GM12872 (cell line): Measurements from ENCODE around the gene ZNF134.

Experiments
- TF ChIP-seq, protein P1 (sequence below): IDR thresholded peaks from 3 replicates; pipeline ENCODE4 v1.5.1; 2011; ENCODE audit warnings: low read depth, mild to moderate bottlenecking, low read length, moderate library complexity; ENCODE audit not compliant: insufficient read depth

ZNF134 gene

DNA sequence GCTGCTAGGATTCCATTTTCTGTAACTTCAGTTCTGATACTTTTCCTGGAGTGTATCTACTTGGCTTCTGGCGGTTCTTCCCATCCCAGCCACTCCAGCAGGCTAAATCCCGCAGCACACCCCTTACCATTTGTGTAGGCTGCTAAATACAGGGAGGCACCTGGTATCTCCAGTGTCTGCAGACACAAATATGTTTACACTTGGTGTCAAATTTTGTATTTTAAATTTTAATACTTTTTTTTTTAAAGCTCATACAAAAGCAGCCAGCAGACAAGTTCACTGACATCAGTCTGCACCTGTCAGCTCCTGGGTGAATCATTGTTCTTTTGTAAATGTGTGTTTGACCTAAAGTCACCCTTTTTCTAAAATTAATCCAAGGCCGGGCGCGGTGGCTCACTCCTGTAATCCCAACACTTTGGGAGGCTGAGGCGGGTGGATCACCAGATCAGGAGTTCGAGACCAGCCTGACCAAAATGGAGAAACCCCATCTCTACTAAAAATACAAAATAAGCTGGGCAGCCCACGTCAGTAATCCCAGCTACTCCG, 51.3 kb downstream of the ZNF134 start:
- TF ChIP-seq, protein P1, sequence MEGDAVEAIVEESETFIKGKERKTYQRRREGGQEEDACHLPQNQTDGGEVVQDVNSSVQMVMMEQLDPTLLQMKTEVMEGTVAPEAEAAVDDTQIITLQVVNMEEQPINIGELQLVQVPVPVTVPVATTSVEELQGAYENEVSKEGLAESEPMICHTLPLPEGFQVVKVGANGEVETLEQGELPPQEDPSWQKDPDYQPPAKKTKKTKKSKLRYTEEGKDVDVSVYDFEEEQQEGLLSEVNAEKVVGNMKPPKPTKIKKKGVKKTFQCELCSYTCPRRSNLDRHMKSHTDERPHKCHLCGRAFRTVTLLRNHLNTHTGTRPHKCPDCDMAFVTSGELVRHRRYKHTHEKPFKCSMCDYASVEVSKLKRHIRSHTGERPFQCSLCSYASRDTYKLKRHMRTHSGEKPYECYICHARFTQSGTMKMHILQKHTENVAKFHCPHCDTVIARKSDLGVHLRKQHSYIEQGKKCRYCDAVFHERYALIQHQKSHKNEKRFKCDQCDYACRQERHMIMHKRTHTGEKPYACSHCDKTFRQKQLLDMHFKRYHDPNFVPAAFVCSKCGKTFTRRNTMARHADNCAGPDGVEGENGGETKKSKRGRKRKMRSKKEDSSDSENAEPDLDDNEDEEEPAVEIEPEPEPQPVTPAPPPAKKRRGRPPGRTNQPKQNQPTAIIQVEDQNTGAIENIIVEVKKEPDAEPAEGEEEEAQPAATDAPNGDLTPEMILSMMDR: no peak

DNA sequence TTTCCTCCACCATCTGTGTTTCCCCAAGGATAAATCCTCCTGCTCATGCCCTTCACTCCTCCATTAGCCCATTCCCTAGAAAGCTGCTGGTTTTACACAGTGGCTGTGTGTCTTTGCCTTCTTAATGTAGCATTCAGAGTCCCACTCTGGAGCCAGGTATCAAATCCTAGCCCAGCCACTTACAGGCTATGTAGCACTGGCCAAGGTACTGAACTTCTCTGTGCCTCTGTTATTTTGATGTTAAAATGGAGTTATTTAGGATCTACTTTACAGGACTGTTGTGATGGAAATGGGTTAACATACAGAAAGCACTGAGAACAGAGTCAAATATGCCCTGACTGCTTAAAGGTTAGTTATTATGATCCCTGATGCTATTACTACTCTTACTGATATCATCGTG, 53.2 kb downstream of the ZNF134 start:
- TF ChIP-seq, protein P1: no peak

DNA sequence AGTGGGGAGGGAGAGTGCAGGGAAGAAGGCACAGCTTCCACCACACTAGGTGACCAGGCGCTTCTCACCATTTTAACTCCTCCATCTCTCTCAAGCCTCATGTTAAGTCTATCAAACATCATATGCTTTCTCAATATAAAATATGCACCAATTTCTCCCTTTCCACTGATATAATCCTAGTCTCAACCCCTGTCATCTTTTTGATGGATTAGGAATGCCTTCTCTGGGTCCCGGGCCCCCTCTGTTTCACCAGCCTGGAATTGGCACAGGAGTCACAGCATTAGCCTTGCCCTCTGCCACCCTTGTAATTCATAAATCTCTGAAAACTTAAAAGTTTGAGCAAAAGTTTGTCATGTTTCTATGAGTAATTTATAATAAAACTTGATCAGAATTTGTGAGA, 54.6 kb downstream of the ZNF134 start, which contains the start of gene ZSCAN4:
TSS of gene ZSCAN4 (plus strand) at position 301 of the 400 bp plus-strand sequence. CDS start 7,211 bp downstream, outside the sequence.
- TF ChIP-seq, protein P1: no peak

DNA sequence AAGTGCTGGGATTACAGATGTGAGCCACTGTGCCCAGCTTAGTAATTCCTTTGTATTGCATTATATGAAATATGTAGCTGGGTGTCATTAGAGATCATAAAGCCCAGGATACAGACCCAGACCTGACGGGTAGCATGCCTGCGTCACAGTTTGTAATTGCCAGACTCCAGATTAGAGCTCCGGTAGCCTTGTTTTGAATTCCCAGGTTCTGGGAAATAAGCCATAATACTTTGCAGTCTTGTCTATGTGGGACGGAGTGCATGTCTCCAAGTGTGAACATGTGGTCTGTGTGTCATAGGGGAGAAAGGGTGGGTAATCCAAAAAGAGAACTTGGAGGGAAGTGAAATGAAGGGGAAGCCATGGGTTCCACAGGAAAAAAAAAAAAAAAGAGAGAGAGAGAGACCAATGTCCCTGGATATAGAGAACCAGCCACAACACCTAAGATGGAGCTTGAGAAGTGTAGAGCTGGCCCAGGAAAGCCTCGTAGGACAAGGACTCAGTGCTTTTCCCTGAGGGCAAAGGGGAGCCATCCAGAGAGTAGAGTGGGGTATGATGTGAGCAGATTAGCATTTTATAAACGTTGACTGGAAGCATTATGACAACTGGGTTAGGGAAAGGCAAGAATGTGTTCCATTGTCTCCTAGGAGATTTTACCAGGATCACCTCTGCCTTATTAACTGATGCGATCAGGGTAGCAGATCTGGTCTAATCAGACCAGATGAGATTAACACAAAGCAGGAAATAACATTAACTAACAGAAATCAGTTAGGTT, 57.3 kb downstream of the ZNF134 start:
- TF ChIP-seq, protein P1: no peak

DNA sequence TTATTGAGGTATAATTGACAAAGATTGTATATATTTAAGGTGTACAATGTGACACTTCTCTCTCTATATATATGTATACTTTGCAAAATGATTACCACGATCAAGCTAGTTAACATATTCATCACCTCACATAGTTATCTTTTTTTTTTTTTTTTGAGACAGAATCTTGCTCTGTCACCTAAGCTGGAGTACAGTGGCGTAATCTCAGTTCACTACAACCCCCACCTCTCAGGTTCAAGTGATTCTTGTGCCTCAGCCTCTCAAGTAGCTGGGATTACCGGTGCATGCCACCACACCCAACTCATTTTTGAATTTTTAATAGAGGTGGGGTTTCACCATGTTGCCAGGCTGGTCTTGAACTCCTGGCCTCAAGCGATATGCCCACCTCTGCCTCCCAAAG, 58.4 kb downstream of the ZNF134 start:
- TF ChIP-seq, protein P1: no peak
